Measurements from ENCODE around the gene HSBP1.

The HSBP1 gene

DNA sequence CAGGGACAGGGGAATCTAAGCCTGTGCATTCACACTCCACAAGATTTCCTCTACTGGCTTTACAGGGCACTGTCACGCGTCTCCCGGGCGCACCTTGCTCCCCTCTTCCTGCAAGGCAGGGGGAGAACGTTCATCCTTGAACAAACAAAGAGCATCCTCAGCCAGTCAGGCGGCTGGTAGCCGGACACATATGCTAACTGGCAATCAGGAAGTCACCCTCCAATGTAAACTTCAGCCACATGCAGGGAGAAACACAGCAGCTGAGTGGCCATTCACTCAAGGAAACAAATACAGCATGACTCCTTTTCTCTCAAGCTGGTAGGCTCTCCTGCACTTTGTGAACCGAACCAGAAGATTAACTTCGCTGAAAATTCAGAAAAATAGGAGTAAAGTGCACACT, 10.8 kb upstream of the HSBP1 start:
- Histone ChIP-seq H2BK5ac (ENCODE audit: low read length) (no peak overlapping the region), H2AK5ac (ENCODE audit: low read depth, low read length) (no peak overlapping the region), H3K18ac (ENCODE audit: low read length) (no peak overlapping the region), H3K27ac (replicated peaks; ENCODE audit: low read length) (no peak overlapping the region), H3K27me3 (ENCODE audit: control insufficient read depth in 3 of 3, insufficient read depth in 3 of 3, low read depth in 1 of 3, low read length in 3 of 3) (no peaks in the 10 kb centered on the region), H4K8ac (ENCODE audit: low read depth, low read length) (no peak overlapping the region), H2BK120ac (ENCODE audit: low read depth, low read length) (no peak overlapping the region), H2BK12ac (ENCODE audit: low read length) (no peak overlapping the region), H3K14ac (ENCODE audit: low read length) (no peak overlapping the region), H3K4me3 (ENCODE audit: low read length in 2 of 2) (no peak overlapping the region), H2BK15ac (ENCODE audit: low read length) (no peak overlapping the region), H3K9ac (ENCODE audit: low read depth, low read length, poor library complexity) (peak overlapping the region; percentile 7), H3K36me3 (replicated peaks in 1 of 2; ENCODE audit: control insufficient read depth in 2 of 2, insufficient read depth in 2 of 2, low read length in 2 of 2) (no peaks in the 10 kb centered on the region), H3K23ac (ENCODE audit: low read depth, low read length, poor library complexity) (no peak overlapping the region), H4K91ac (ENCODE audit: low read depth, low read length, poor library complexity) (no peak overlapping the region), H3K4me1 (ENCODE audit: control insufficient read depth in 2 of 2, insufficient read depth in 1 of 2, low read depth in 1 of 2, low read length in 2 of 2) (peaks cover 2 to 17% of the 10 kb centered on the region in 2 donors), H3K79me1 (ENCODE audit: low read depth, low read length) (peaks cover 1% of the 10 kb centered on the region), H3K4ac (ENCODE audit: low read length) (no peak overlapping the region), H3K4me2 (ENCODE audit: insufficient read depth, low read length, poor library complexity, severe bottlenecking) (no peak overlapping the region), H3K9me3 (replicated peaks in 1 of 2; ENCODE audit: control insufficient read depth in 2 of 2, insufficient read depth in 1 of 2, low read depth in 1 of 2, low read length in 2 of 2) (peaks cover 2 to 4% of the 10 kb centered on the region in 2 donors), H2AFZ (ENCODE audit: low read length) (peak overlapping the region; percentile 76)
- no peak for DNase-seq (ENCODE audit: low spot score)
- WGBS, 2 donors (ENCODE audit: extremely low coverage in 2 of 2, insufficient read length in 2 of 2, insufficient replicate concordance in 1 of 2), result no CpG with 5 or more reads among the region's 9 CpGs

DNA sequence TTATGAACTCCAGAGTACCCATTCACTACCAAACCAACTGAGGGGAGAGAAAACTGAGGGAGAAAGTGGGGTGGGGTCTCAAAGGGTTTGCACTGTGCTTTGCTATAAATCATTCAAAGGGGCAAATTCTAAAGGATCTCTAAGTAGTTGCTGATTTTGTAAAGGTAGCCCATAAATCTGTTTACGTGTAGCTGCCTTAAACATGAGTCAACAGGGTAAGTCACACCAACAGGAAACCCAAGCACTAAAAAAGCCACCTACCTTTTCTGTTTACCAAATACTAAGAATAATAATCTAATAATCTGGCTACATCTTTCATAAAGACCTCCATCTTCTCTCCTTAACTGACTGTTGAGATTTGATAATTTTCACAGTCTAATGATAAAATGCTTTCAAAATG, 8.4 kb upstream of the HSBP1 start:
- Histone ChIP-seq H3K4me3 (ENCODE audit: low read length in 2 of 2) (no peak overlapping the region), H3K4me1 (ENCODE audit: control insufficient read depth in 2 of 2, insufficient read depth in 1 of 2, low read depth in 1 of 2, low read length in 2 of 2) (peaks cover 6 to 17% of the 10 kb centered on the region in 2 donors), H3K18ac (ENCODE audit: low read length) (no peak overlapping the region), H4K91ac (ENCODE audit: low read depth, low read length, poor library complexity) (no peak overlapping the region), H3K27ac (replicated peaks; ENCODE audit: low read length) (no peak overlapping the region), H2AK5ac (ENCODE audit: low read depth, low read length) (no peak overlapping the region), H2AFZ (ENCODE audit: low read length) (no peak overlapping the region), H3K23ac (ENCODE audit: low read depth, low read length, poor library complexity) (no peak overlapping the region), H4K8ac (ENCODE audit: low read depth, low read length) (no peak overlapping the region), H2BK120ac (ENCODE audit: low read depth, low read length) (no peak overlapping the region), H2BK15ac (ENCODE audit: low read length) (no peak overlapping the region), H3K9me3 (replicated peaks in 1 of 2; ENCODE audit: control insufficient read depth in 2 of 2, insufficient read depth in 1 of 2, low read depth in 1 of 2, low read length in 2 of 2) (no peaks in the 10 kb centered on the region), H3K14ac (ENCODE audit: low read length) (no peak overlapping the region), H3K9ac (ENCODE audit: low read depth, low read length, poor library complexity) (no peak overlapping the region), H3K4me2 (ENCODE audit: insufficient read depth, low read length, poor library complexity, severe bottlenecking) (no peak overlapping the region), H2BK5ac (ENCODE audit: low read length) (no peak overlapping the region), H3K4ac (ENCODE audit: low read length) (no peak overlapping the region), H3K79me1 (ENCODE audit: low read depth, low read length) (peaks cover 1% of the 10 kb centered on the region), H3K27me3 (ENCODE audit: control insufficient read depth in 3 of 3, insufficient read depth in 3 of 3, low read depth in 1 of 3, low read length in 3 of 3) (no peaks in the 10 kb centered on the region), H2BK12ac (ENCODE audit: low read length) (no peak overlapping the region), H3K36me3 (replicated peaks in 1 of 2; ENCODE audit: control insufficient read depth in 2 of 2, insufficient read depth in 2 of 2, low read length in 2 of 2) (no peaks in the 10 kb centered on the region)
- no peak for DNase-seq (ENCODE audit: low spot score)
- no CpG with 5 or more reads among the region's 1 CpG for WGBS, 2 donors (ENCODE audit: extremely low coverage in 2 of 2, insufficient read length in 2 of 2, insufficient replicate concordance in 1 of 2)

DNA sequence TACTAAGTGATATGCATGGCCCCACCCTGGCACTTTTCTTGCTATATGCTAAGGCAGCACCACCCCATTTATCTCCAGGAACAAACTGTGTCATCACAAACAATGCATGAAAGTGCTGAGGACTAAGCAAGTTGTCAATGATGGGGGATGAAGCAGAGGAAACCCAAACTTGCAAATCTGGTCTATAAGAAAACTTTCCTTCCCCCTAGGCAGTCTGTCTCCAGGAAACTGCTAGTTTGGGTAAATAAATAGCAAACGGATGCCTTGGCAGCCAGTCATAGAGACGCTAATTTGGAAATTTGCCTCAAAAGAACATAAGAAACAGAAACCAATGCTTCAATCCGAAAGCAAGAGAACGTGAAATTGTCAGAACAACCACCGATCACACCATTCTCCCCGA, 5.6 kb upstream of the HSBP1 start:
- H3K23ac ChIP-seq (ENCODE audit: low read depth, low read length, poor library complexity), result no peak overlapping the region
- no peak overlapping the region for H4K8ac ChIP-seq (ENCODE audit: low read depth, low read length)
- no peaks in the 10 kb centered on the region for H3K36me3 ChIP-seq (replicated peaks in 1 of 2; ENCODE audit: control insufficient read depth in 2 of 2, insufficient read depth in 2 of 2, low read length in 2 of 2)
- H2AFZ ChIP-seq (ENCODE audit: low read length), result no peak overlapping the region
- no peak overlapping the region for H3K14ac ChIP-seq (ENCODE audit: low read length)
- no CpG with 5 or more reads among the region's 6 CpGs for WGBS, 2 donors (ENCODE audit: extremely low coverage in 2 of 2, insufficient read length in 2 of 2, insufficient replicate concordance in 1 of 2)
- H3K9me3 ChIP-seq (replicated peaks in 1 of 2; ENCODE audit: control insufficient read depth in 2 of 2, insufficient read depth in 1 of 2, low read depth in 1 of 2, low read length in 2 of 2), result no peaks in the 10 kb centered on the region
- no peak overlapping the region for H4K91ac ChIP-seq (ENCODE audit: low read depth, low read length, poor library complexity)
- H3K4me1 ChIP-seq (ENCODE audit: control insufficient read depth in 2 of 2, insufficient read depth in 1 of 2, low read depth in 1 of 2, low read length in 2 of 2), result peaks cover 3 to 6% of the 10 kb centered on the region in 2 donors
- H3K9ac ChIP-seq (ENCODE audit: low read depth, low read length, poor library complexity), result no peak overlapping the region
- H2BK15ac ChIP-seq (ENCODE audit: low read length), result no peak overlapping the region
- no peak overlapping the region for H2BK5ac ChIP-seq (ENCODE audit: low read length)
- H3K27ac ChIP-seq (replicated peaks; ENCODE audit: low read length), result no peak overlapping the region
- no peaks in the 10 kb centered on the region for H3K27me3 ChIP-seq (ENCODE audit: control insufficient read depth in 3 of 3, insufficient read depth in 3 of 3, low read depth in 1 of 3, low read length in 3 of 3)
- H3K79me1 ChIP-seq (ENCODE audit: low read depth, low read length), result no peaks in the 10 kb centered on the region
- H3K18ac ChIP-seq (ENCODE audit: low read length), result no peak overlapping the region
- no peak overlapping the region for H2BK120ac ChIP-seq (ENCODE audit: low read depth, low read length)
- DNase-seq (ENCODE audit: low spot score), result no peak
- no peak overlapping the region for H2AK5ac ChIP-seq (ENCODE audit: low read depth, low read length)
- no peak overlapping the region for H3K4me3 ChIP-seq (ENCODE audit: low read length in 2 of 2)
- no peak overlapping the region for H3K4me2 ChIP-seq (ENCODE audit: insufficient read depth, low read length, poor library complexity, severe bottlenecking)
- H3K4ac ChIP-seq (ENCODE audit: low read length), result no peak overlapping the region
- no peak overlapping the region for H2BK12ac ChIP-seq (ENCODE audit: low read length)

- Histone ChIP-seq H3K4ac (ENCODE audit: low read length) (no peak overlapping the region), H2BK15ac (ENCODE audit: low read length) (no peak overlapping the region), H3K4me2 (ENCODE audit: insufficient read depth, low read length, poor library complexity, severe bottlenecking) (no peak overlapping the region), H3K14ac (ENCODE audit: low read length) (no peak overlapping the region), H2AFZ (ENCODE audit: low read length) (peak overlapping the region; percentile 33), H3K9ac (ENCODE audit: low read depth, low read length, poor library complexity) (no peak overlapping the region), H3K4me3 (ENCODE audit: low read length in 2 of 2) (no peak overlapping the region), H3K9me3 (replicated peaks in 1 of 2; ENCODE audit: control insufficient read depth in 2 of 2, insufficient read depth in 1 of 2, low read depth in 1 of 2, low read length in 2 of 2) (no peaks in the 10 kb centered on the region), H2BK120ac (ENCODE audit: low read depth, low read length) (no peak overlapping the region), H2AK5ac (ENCODE audit: low read depth, low read length) (no peak overlapping the region), H2BK5ac (ENCODE audit: low read length) (no peak overlapping the region), H3K4me1 (ENCODE audit: control insufficient read depth in 2 of 2, insufficient read depth in 1 of 2, low read depth in 1 of 2, low read length in 2 of 2) (peaks cover 0 to 8% of the 10 kb centered on the region in 2 donors), H4K91ac (ENCODE audit: low read depth, low read length, poor library complexity) (no peak overlapping the region), H3K36me3 (replicated peaks in 1 of 2; ENCODE audit: control insufficient read depth in 2 of 2, insufficient read depth in 2 of 2, low read length in 2 of 2) (no peaks in the 10 kb centered on the region), H3K79me1 (ENCODE audit: low read depth, low read length) (no peaks in the 10 kb centered on the region), H2BK12ac (ENCODE audit: low read length) (no peak overlapping the region), H3K18ac (ENCODE audit: low read length) (no peak overlapping the region), H3K27me3 (ENCODE audit: control insufficient read depth in 3 of 3, insufficient read depth in 3 of 3, low read depth in 1 of 3, low read length in 3 of 3) (no peaks in the 10 kb centered on the region), H3K27ac (replicated peaks; ENCODE audit: low read length) (no peak overlapping the region), H3K23ac (ENCODE audit: low read depth, low read length, poor library complexity) (no peak overlapping the region), H4K8ac (ENCODE audit: low read depth, low read length) (no peak overlapping the region)
- WGBS, 2 donors (ENCODE audit: extremely low coverage in 2 of 2, insufficient read length in 2 of 2, insufficient replicate concordance in 1 of 2), result no CpG with 5 or more reads among the region's 11 CpGs
- no peak for DNase-seq (ENCODE audit: low spot score)
Measured at GRCh38 chr16:83802554-83803205, 5.1 kb upstream of the HSBP1 start.
